ENCODE data around the gene KIF5B.
"Not testable (repeated sequence)": the region's sequence is repeated elsewhere in the genome, so short reads cannot be mapped to it uniquely, and the experiment has no call there.

The KIF5B gene

GRCh38 chr10:32047881-32048280 lies 8.3 kb downstream of the KIF5B start:
- no peak for ATAC-seq
- peaks cover 76% of the 10 kb centered on the region for H3K36me3 Mint-ChIP-seq
- no peak for DNase-seq (ENCODE audit: low spot score in 2 of 2)
- H3K4me1 Mint-ChIP-seq: peaks cover 75% of the 10 kb centered on the region
- no peak overlapping the region for H3K27ac Mint-ChIP-seq
- H3K9me3 Mint-ChIP-seq: no peaks in the 10 kb centered on the region
- no peak overlapping the region for H3K4me3 Mint-ChIP-seq

- H3K4me3 Mint-ChIP-seq: no peak overlapping the region
- no peaks in the 10 kb centered on the region for H3K9me3 Mint-ChIP-seq
- peaks cover 85% of the 10 kb centered on the region for H3K4me1 Mint-ChIP-seq
- H3K36me3 Mint-ChIP-seq: peaks cover 82% of the 10 kb centered on the region
- DNase-seq (ENCODE audit: low spot score in 2 of 2): no peak
- ATAC-seq: no peak
- H3K27ac Mint-ChIP-seq: peak overlapping the region; percentile 38
Measured at GRCh38 chr10:32046151-32046550, 10.1 kb downstream of the KIF5B start.

DNA sequence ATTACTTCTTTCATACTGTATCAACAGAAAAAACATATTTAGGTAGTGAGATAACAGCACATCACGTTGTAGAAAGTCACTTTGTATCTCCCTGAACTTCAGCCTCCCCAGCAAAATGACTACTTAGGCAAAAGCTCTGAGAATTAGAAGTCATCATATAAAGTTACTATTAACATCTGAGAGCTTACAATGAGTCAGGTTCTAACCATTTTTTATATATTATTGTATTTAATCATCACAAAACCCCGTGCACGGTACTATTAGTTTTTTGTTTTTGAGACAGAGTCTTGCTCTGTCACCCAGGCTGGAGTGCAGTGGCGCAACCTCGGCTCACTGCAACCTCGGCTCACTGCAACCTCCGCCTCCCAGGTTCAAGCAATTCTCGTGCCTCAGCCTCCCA lies 13.5 kb downstream of the KIF5B start:
- H3K4me3 Mint-ChIP-seq; DNase-seq (ENCODE audit: low spot score in 2 of 2); H3K9me3 Mint-ChIP-seq: not testable (repeated sequence)
- H3K36me3 Mint-ChIP-seq: peaks cover 93% of the 10 kb centered on the region
- H3K4me1 Mint-ChIP-seq: peaks cover 58% of the 10 kb centered on the region
- peak; percentile 67 for ATAC-seq
- peak overlapping the region; percentile 58 for H3K27ac Mint-ChIP-seq

GRCh38 chr10:32041290-32042028 lies 14.8 kb downstream of the KIF5B start:
- ATAC-seq: no peak

DNA sequence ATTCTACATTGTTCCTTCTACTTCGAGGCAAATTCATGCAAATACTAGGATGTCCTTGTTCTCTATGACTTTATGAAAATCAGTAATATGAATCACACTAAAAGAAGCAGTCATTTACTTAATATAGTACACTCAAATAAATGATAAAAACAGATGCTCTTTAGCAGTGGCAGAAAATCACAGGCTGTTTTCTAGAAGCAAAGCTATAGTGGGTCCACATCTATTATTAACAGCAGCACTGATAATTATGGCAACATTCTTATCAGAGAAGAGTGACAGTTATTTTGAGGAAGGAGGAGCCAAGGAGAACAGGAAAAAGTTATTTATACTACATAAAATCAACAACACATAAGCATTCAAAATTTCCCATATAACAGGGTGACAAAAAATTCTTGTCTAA lies 16.5 kb downstream of the KIF5B start:
- Mint-ChIP-seq H3K36me3 (peaks cover 93% of the 10 kb centered on the region), H3K4me1 (peaks cover 31% of the 10 kb centered on the region), H3K9me3 (no peaks in the 10 kb centered on the region), H3K4me3 (no peak overlapping the region), H3K27ac (no peak overlapping the region)
- DNase-seq (ENCODE audit: low spot score in 2 of 2) (no peak), ATAC-seq (no peak)

More at GRCh38 chr10:32041290-32042028, 14.8 kb downstream of the KIF5B start:
- no peak for DNase-seq (ENCODE audit: low spot score in 2 of 2)
- H3K27ac Mint-ChIP-seq: peak overlapping the region; percentile 15
- peaks cover 93% of the 10 kb centered on the region for H3K36me3 Mint-ChIP-seq
- H3K4me1 Mint-ChIP-seq: peaks cover 46% of the 10 kb centered on the region
- H3K9me3 Mint-ChIP-seq: no peaks in the 10 kb centered on the region
- no peak overlapping the region for H3K4me3 Mint-ChIP-seq

DNA sequence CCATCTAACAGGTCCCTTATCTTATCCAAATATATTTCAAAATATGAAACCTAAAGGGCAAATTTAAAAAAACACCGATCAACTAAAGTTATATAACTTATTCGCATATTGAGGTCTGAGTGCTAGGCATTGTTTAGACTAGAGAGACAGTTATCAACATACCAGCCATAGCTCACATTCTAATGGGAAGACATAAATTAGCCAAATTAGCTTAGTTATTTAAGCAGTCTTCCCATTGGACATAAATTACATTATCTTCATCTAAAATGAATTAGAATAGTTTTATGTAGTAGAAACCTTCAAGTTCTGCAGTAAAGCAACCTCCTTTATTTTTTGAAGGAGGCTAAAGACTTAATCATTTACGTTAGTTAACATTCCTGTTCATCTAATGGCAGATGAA lies 17.4 kb downstream of the KIF5B start:
- DNase-seq (ENCODE audit: low spot score in 2 of 2): no peak
- peaks cover 93% of the 10 kb centered on the region for H3K36me3 Mint-ChIP-seq

DNA sequence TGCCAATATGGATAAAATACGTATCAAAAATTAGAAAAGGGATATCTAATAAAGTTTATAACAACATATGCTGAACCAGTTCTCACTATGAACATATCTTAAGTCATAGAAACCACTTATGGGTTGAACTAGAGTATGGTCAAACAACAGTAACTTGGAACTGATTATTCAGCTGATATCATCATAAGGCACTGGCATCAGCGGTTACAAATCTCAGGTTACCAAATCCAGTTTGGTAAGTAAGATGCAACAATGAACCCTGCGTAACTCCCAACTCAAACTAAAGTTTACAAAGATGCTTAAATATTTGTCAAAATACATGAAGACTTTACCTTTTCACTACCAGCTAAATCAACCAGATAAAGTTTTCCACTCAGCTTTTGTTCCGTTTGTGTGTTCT lies 19.3 kb downstream of the KIF5B start:
- ATAC-seq: no peak
- H3K4me1 Mint-ChIP-seq: peaks cover 9% of the 10 kb centered on the region
- H3K36me3 Mint-ChIP-seq: peaks cover 99% of the 10 kb centered on the region
- no peak for DNase-seq (ENCODE audit: low spot score in 2 of 2)
- H3K27ac Mint-ChIP-seq: no peak overlapping the region
- H3K4me3 Mint-ChIP-seq: no peak overlapping the region
- no peaks in the 10 kb centered on the region for H3K9me3 Mint-ChIP-seq

More for the DNA sequence above, 17.4 kb downstream of the KIF5B start:
- no peak for ATAC-seq
- no peak overlapping the region for H3K27ac Mint-ChIP-seq
- no peak overlapping the region for H3K4me3 Mint-ChIP-seq
- H3K9me3 Mint-ChIP-seq: no peaks in the 10 kb centered on the region
- peaks cover 21% of the 10 kb centered on the region for H3K4me1 Mint-ChIP-seq

GRCh38 chr10:32035038-32035437 lies 21.2 kb downstream of the KIF5B start:
- Mint-ChIP-seq H3K36me3 (peaks cover 100% of the 10 kb centered on the region), H3K9me3 (no peaks in the 10 kb centered on the region), H3K27ac (peak overlapping the region; percentile 11), H3K4me3 (no peak overlapping the region), H3K4me1 (peaks cover 12% of the 10 kb centered on the region)
- ATAC-seq: no peak
- DNase-seq (ENCODE audit: low spot score in 2 of 2): no peak

DNA sequence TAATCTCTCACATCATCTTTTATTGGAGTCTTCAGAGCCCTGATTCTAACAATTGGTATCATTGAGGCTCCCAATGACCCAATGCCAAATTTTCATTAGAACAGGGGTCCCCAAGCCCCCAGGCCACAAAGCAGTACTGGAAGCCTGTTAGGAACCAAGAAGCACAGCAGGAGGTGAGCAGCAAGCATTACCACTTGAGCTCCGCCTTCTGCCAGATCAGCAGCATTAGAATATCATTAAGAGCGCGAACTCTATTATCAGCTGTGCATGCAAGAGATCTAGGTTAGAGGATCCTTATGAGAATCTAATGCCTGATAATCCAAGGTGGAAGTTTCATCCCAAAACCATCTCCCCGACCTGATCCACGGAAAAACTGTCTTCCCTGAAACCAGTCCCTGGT lies 23.1 kb downstream of the KIF5B start:
- Mint-ChIP-seq H3K4me1 (peaks cover 12% of the 10 kb centered on the region), H3K9me3 (no peaks in the 10 kb centered on the region), H3K4me3 (no peak overlapping the region), H3K36me3 (peaks cover 100% of the 10 kb centered on the region), H3K27ac (no peak overlapping the region)
- ATAC-seq (no peak), DNase-seq (ENCODE audit: low spot score in 2 of 2) (no peak)

DNA sequence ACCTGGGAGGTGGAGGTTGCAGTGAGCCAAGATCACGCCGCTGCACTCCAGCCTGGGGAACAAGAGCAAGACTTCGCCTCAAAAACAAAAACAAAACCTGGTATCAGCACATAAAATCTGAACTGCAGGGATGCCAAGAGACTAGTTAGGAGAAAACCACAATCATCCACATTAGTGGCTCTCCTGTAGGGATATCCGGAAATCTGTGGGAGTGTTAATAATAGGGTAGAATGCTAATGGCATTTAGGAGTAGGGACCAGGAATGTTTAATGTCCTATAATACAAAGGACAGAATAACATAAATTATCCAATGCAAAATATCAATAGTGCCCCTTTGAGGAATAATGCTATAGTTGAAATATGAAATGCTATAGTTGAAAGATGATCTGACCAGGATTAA lies 24.3 kb downstream of the KIF5B start:
- no peak for ATAC-seq
- Mint-ChIP-seq H3K4me3 (no peak overlapping the region), H3K4me1 (peaks cover 12% of the 10 kb centered on the region), H3K27ac (no peak overlapping the region), H3K9me3 (no peaks in the 10 kb centered on the region), H3K36me3 (peaks cover 100% of the 10 kb centered on the region)
- DNase-seq (ENCODE audit: low spot score in 2 of 2): no peak

DNA sequence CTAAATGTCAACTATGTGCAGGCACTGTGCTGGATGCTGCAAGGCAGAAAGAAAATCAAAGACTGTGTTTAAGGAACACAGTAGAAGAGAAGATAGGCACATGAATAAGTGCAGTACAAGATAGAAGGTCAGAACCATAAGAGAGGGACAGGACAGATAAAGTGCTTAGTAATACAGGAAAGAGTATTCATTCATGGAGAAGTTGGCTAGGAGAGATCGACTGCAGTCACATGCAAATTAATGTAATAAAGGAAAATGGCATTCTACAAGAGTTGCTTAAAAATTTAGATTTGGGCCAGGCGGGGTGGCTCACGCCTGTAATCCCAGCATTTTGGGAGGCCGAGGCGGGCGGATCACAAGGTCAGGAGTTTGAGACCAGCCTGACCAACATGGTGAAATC lies 24.8 kb downstream of the KIF5B start:
- H3K9me3 Mint-ChIP-seq: no peaks in the 10 kb centered on the region
- no peak for ATAC-seq
- no peak overlapping the region for H3K4me3 Mint-ChIP-seq
- H3K27ac Mint-ChIP-seq: peak overlapping the region; percentile 38
- H3K4me1 Mint-ChIP-seq: peaks cover 12% of the 10 kb centered on the region
- peaks cover 100% of the 10 kb centered on the region for H3K36me3 Mint-ChIP-seq
- no peak for DNase-seq (ENCODE audit: low spot score in 2 of 2)

- H3K36me3 Mint-ChIP-seq: peaks cover 100% of the 10 kb centered on the region
- no peak for DNase-seq (ENCODE audit: low spot score in 2 of 2)
- ATAC-seq: no peak
- H3K4me3 Mint-ChIP-seq: no peak overlapping the region
- H3K9me3 Mint-ChIP-seq: no peaks in the 10 kb centered on the region
- H3K4me1 Mint-ChIP-seq: peaks cover 12% of the 10 kb centered on the region
- H3K27ac Mint-ChIP-seq: peak overlapping the region; percentile 54
Measured at GRCh38 chr10:32028710-32029109, 27.5 kb downstream of the KIF5B start.

DNA sequence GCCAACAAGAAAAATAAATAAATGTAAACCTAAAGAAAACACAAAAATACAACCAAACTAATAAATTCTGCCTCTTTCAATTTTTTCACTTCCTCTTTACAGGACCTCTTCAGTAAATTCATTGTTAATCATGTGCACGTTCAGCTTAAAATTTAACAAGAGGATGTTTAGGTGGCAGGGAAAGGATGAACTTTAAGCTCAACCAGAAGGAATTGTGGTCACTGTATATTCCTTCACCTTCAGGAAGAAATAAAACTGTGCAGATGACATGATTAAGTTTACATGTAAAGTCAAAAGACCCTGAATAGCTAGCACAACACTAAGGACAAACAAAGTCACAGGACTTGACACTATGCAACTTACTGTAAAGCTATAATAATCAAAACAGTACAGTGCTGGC lies 33.0 kb downstream of the KIF5B start:
- no peaks in the 10 kb centered on the region for H3K9me3 Mint-ChIP-seq
- no peaks in the 10 kb centered on the region for H3K4me1 Mint-ChIP-seq
- no peak for DNase-seq (ENCODE audit: low spot score in 2 of 2)
- peak overlapping the region; percentile 11 for H3K27ac Mint-ChIP-seq
- ATAC-seq: no peak
- no peak overlapping the region for H3K4me3 Mint-ChIP-seq
- peaks cover 100% of the 10 kb centered on the region for H3K36me3 Mint-ChIP-seq

DNA sequence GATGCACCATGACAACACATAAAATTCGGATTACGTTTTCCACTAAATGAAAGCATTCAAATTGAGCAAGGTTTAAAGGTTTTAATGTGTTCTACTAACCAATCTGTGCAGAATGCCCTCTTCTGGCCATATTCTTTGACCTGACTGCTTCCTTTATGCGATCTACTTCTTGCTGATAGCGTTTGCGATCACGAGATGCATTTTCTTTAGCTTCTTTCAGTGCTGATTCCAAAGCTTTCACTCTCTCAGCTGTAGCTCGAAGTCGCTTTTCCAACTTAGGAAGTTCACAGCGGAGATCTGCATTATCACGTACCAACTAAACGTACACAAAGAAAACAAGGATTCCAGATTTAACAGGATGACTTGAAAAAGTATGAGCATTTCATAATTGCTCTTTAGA lies 39.2 kb downstream of the KIF5B start:
- DNase-seq (ENCODE audit: low spot score in 2 of 2): no peak
- Mint-ChIP-seq H3K36me3 (peaks cover 100% of the 10 kb centered on the region), H3K9me3 (no peaks in the 10 kb centered on the region), H3K27ac (no peak overlapping the region), H3K4me1 (no peaks in the 10 kb centered on the region), H3K4me3 (no peak overlapping the region)
- ATAC-seq: no peak

DNA sequence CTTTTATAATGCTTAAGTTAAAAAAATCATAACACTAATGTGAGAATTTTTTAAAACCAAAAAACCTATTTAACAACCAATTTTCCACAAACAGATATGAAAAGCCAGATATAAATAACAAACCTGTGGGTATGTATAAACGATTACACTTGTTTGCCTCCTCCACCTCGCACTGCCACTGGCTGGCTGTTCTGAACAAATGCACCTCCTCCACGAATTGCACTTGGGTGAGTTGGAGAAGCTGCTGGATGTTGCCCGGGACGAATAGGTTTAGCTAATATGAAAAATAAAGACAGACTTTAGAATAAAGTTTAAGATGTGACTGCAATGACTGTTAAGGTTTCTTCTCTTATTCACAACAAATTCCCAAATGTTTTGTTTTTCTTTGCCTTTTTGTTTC lies 40.8 kb downstream of the KIF5B start:
- Mint-ChIP-seq H3K36me3 (peaks cover 100% of the 10 kb centered on the region), H3K4me3 (no peak overlapping the region), H3K27ac (peak overlapping the region; percentile 23)

GRCh38 chr10:32007026-32007425 lies 49.2 kb downstream of the KIF5B start:
- DNase-seq (ENCODE audit: low spot score in 2 of 2) (no peak), ATAC-seq (no peak)
- Mint-ChIP-seq H3K4me1 (peaks cover 6% of the 10 kb centered on the region), H3K4me3 (no peak overlapping the region), H3K9me3 (no peaks in the 10 kb centered on the region), H3K36me3 (peaks cover 55% of the 10 kb centered on the region), H3K27ac (peak overlapping the region; percentile 37)

More for the DNA sequence above, 40.8 kb downstream of the KIF5B start:
- DNase-seq (ENCODE audit: low spot score in 2 of 2) (no peak), ATAC-seq (no peak)
- Mint-ChIP-seq H3K4me1 (no peaks in the 10 kb centered on the region), H3K9me3 (no peaks in the 10 kb centered on the region)
